ENCODE data around the gene SRSF10. TPM values are rescaled to one million over a fixed set of nuclear protein-coding genes. Genes with fewer than 3 reads are reported as not detected.

SRSF10 gene
- total RNA-seq, 1 donor from 2014 or later = 220 TPM

GRCh38 chr1:23959461-23960290, 20.5 kb downstream of the SRSF10 start, which contains the start of gene PNRC2:
Gene PNRC2 (plus strand): TSS chr1:23959828. CDS start chr1:23961458, 1,630 bp downstream.
- intact Hi-C loops (cut with micrococcal nuclease) = loop anchor here (1.0 to 5.0 kb wide), 8 partner anchors 21 to 683 kb away; partner anchors contain the start of genes E2F2, FUCA1, GALE and LYPLA2

- intact Hi-C loops (cut with micrococcal nuclease) = loop anchor here (1.0 to 5.0 kb wide), 8 partner anchors 21 to 684 kb away; partner anchors contain the start of genes E2F2, FUCA1, GALE and LYPLA2
Measured at GRCh38 chr1:23958810-23959460, 21.2 kb downstream of the SRSF10 start.

DNA sequence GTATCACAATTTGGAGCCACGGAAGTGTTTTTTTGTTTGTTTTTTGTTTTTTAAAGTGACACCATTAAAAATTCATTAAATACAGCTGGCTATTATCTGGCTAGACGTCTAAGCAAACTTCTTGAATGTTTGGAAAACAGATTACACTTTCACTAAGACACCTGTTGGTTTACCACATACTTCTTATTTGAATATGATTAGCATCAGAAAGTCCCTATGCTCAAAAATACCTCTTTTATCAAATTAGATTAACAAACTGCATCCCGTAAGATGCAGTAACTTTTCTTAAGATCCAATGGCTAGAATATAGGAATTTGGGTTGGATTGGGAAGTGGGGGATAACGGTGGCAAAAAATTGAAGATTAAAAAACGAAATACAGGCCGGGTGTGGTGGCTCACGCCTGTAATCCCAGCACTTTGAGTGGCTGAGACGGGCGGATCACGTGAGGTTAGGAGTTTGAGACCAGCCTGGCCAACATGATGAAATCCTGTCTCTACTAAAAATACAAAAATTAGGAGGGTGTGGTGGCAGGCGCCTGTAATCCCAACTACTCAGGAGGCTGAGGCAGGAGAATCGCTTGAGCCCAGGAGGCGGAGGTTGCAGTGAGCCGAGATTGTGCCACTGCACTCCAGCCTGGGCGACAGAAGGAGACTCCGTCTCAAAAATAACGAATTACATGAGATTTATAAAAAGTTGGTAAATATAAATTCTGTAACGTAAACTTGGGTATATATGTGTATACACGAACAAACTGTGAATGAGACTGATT, 21.9 kb downstream of the SRSF10 start:
- intact Hi-C loops (cut with micrococcal nuclease) = loop anchor here (2.0 to 5.0 kb wide), 5 partner anchors 69 to 685 kb away; partner anchors contain the start of genes E2F2, FUCA1, GALE and SRRM1

GRCh38 chr1:23957096-23957495, 23.0 kb downstream of the SRSF10 start:
- intact Hi-C loops (cut with micrococcal nuclease) = loop anchor here (5.0 kb wide), 2 partner anchors 70 to 90 kb away; partner anchors contain the start of gene FUCA1

DNA sequence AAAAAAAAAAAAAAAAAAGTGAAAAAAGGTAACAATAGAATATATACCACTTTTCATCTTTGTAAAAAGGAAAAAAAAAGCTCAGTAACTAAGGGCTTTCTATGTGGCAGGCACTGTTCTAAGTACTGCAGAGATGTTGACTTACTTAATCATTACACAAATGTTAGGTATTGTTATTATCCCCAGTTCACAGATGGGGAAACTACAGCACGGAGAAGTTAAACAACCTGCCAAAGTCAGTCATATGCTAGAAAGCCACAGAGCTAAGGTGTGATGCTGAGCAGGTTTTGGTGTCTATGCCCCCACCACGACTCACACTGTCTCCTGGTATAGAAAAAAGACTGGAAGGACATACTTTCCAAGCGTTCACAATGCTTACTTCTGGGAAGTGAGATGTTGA, 27.1 kb downstream of the SRSF10 start:
- intact Hi-C loops (cut with micrococcal nuclease) = no loop called here

GRCh38 chr1:23947366-23947765, 32.8 kb downstream of the SRSF10 start:
- intact Hi-C loops (cut with micrococcal nuclease) = no loop called here

DNA sequence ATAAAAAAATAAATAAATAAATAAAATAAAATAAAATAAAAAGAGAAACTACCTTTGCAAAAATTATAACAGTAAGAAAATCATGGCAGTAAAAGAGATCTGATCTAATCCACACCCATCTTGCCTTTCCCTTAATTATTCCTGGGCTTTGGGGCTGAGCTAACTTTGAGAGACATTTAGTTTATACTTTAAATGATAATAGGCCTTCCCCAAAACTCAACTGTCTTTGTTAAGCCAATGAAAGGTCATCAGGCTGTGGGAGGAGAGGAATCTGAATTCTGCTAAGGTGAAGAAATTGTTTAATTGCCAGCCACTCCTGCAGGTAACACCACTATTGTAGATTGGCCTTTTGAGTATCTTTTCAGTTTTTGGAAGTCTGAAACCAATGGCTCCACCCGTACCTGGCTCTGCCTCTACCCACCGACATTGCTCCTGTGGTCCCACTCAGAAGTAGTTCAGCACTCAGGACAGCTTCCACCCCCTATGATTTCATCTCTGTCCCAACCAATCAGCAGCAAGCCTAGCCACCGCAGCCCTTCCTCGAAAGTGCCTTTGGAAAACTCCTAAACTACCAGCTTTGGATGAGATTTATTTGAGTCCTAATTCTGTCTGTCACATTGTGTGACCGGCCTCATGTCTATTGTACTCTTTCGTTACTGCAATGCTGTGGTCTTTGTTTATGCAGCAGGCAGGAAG, 43.5 kb downstream of the SRSF10 start:
- intact Hi-C loops (cut with micrococcal nuclease) = no loop called here

- intact Hi-C loops (cut with micrococcal nuclease) = no loop called here
Measured at GRCh38 chr1:23931491-23931880, 48.6 kb downstream of the SRSF10 start.

DNA sequence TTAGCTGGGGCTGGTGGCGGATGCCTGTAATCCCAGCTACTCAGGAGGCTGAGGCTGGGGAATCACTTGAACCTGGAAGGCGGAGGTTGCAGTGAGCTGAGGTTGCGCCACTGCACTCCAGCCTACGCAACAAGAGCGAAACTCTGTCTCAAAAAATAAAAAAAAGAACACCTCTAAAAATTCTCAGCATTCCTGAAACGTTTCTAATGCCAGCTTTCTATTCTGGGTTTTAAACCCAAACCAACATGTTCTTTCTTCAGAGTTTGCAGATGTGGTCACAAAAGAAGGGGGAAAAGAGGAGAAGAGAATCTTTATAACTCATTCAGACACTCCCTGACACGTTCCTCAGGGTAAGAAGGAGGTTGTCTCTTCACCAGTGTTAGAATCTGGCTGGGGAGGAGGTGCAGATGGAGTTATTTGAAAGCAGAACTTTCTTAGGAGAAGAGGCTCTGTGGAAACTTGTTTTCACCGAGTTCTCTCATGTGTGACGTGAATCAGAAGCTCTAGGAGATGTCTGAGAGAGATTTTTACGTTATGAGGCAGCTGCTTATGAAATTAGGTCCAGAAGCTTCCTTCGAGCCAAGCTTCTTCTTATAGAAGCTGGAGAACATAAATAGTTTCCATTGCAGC, 49.2 kb downstream of the SRSF10 start:
- intact Hi-C loops (cut with micrococcal nuclease) = no loop called here

DNA sequence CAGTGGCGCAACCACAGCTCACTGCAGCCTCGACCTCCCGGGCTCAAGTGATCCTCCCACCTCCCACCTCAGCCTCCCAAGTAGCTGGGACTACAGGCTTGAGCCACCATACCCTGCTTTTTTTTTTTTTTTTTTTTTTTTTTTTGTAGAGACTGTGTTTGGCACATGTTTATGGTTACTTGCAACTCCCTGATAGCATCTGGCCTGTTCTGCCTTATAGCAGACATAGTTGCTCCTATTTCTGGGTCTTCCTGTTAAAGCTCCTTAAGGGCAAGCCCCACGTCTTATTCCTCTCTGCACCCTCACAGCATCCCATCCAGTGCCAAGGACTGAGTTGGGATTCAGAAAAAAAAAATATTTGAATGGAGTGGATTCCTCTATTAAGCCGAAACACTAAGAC, 49.9 kb downstream of the SRSF10 start:
- intact Hi-C loops (cut with micrococcal nuclease) = no loop called here

GRCh38 chr1:23928789-23929188, 51.3 kb downstream of the SRSF10 start:
- intact Hi-C loops (cut with micrococcal nuclease) = no loop called here

- intact Hi-C loops (cut with micrococcal nuclease) = no loop called here
Measured at GRCh38 chr1:23927097-23927496, 53.0 kb downstream of the SRSF10 start.

DNA sequence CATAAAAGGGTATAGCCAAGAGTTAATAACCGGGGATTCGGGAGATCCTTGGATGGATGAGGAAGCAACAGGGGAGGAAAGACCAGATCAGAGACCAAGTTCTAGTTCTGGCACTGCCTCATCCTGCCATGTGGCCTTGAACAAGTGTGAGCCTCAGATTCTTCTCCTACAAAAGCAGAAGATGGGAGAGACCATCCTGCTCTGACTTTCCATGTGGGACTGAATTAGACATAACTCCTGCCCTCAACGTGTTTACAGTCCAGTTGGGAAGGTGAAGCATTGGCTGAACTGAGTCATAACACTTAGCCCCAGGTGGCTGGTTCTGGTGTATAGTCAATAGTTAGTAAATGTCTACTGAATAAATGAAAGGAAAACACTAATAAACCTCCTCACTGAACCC, 54.8 kb downstream of the SRSF10 start:
- intact Hi-C loops (cut with micrococcal nuclease) = no loop called here

GRCh38 chr1:23924601-23925000, 55.5 kb downstream of the SRSF10 start:
- intact Hi-C loops (cut with micrococcal nuclease) = no loop called here

- intact Hi-C loops (cut with micrococcal nuclease) = no loop called here
Measured at GRCh38 chr1:23923592-23924499, 56.3 kb downstream of the SRSF10 start.

DNA sequence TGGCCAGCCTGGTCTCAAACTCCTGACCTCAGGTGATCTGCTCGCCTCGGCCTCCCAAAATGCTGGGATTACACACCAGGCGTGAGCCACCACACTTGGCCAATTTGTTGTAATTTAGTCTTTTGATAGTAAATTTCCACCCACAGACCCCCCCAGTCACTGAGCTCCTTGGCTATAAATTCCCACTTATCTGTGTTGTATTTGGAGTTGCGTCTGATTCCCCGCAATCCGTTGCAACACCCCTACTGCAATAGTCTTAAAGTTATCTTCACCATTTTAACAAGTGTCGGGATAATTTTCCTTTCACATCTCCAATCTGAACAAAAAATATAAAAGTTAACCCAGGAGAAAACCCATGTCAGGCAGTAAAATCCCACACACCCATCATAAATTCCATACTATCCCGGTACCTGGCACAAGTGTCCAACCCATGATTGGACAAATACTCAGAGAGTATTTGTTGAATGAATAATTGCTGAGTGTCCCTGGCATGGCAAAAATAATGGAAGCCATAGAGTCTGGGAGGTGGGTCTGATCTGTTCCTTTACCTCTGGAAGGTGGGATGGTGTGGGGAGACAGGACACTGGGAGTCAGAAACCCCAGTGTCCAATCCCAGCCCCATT, 57.7 kb downstream of the SRSF10 start:
- intact Hi-C loops (cut with micrococcal nuclease) = no loop called here

GRCh38 chr1:23916209-23917131, 63.7 kb downstream of the SRSF10 start:
- intact Hi-C loops (cut with micrococcal nuclease) = loop anchor here (1.0 to 2.0 kb wide), 3 partner anchors 48 to 144 kb away; partner anchors contain the start of gene FUCA1

DNA sequence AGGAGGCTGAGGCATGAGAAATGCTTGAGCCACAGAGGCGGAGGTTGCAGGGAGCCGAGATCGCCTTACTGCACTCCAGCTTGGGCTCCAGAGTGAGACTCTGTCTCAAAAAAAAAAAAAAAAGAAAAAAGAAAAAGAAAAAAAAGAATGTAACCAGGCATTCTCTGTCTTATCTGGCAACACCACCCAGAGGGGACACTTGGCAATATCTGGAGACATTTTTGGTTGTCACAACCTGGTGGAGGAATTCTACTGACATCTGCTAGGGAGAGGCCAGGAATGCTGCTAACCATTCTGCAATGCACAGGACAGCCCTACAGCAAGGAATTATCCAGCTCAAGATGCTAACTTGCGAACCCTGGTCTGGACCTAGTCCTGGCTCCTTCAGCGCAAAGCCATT, 64.7 kb downstream of the SRSF10 start:
- intact Hi-C loops (cut with micrococcal nuclease) = no loop called here
